ELF-1 (cell line): ENCODE measurements around the gene MAGOH.
A peak's percentile ranks its signal among the peaks of the same experiment; 100 is the strongest.
"Not testable (repeated sequence)": the region's sequence is repeated elsewhere in the genome, so short reads cannot be mapped to it uniquely, and the experiment has no call there.

Source experiments
- DNase-seq: peaks from one replicate; pipeline ENCODE4 v3.0.0-alpha.2; 2016; ENCODE audit warnings: low read depth, low spot score

The MAGOH gene

GRCh38 chr1:53220962-53221286 lies 17.4 kb downstream of the MAGOH start:
- no peak for DNase-seq

DNA sequence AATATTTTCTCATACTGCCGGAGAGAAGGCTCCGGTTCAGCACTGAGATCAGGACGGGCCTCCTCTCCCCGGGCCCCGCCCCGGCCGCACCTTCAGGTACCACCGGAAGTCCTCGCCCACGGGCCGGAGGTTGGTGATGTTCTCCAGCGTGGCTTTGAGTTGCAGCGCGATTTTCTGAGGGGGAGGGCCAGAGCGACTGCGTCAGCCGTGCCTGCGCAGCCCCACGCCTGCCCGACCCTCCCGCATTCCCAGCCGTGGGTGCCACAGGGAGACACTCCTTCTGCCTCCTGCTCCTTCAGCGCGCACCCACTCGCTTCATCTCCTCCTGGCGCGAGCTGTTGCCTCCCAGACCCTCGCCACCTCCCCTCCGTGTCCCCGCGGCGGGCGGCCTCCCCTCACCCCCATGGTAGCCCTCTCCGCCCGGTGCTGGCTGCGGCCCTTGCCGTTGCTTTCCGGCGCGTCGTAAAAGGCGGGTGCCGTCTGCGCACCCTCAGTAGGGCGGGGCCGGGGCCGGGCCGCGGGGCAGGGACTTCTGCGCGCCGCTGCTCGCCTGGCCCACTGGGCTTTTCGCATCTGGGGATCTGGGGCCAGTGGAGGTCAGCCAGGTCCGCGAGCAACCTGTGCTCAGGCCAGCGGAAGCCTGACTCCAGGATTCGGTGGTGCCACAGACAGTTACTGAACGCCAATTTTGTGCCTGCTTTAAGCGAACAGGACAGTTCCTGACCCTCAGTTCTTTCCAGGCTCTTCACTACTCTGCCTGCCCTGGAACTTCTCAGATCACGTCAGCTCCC lies 18.0 kb downstream of the MAGOH start, which contains the start of gene CZIB:
TSS of gene CZIB (minus strand) at position 464 of the 791 bp plus-strand sequence. CDS start at position 405, 59 bp downstream.
- peak; percentile 92 for DNase-seq

DNA sequence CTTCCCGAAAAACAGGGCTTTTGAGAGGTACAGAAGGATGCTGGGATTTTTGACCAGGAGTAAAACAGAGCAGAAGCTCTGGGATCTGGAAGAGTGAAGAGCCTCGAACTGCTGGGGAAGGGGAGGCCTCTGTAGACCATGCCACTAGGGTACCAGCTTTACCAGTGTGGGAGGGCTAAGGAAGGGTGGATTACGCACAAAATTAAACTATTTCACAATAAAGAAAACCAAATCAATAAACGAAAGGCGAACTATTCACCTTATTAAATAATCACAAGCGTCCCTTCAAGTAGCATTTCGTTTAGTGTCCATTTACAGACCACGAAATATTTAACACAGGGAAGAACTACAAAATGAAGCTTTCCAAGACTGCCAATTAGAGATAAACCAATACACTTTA lies 18.6 kb downstream of the MAGOH start:
- no peak for DNase-seq

DNA sequence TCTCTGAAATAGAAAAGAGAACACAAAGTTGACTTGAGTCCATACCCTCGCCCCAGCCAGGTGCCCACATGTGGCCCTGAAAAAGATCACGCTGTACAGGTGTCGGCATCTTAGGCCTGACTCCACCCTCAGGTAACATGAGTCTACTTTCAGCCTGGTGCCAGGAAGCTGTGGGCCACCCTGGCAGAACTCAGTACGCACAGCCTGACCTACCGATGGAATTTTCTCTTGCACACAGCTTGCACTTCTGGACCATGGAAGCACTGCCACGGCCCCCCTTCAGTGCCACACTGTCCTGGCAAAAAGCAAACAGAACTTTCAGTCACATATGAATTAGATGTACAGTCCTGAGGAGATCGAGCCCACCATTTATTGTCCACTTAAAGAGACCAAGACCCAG lies 20.1 kb downstream of the MAGOH start:
- no peak for DNase-seq

DNA sequence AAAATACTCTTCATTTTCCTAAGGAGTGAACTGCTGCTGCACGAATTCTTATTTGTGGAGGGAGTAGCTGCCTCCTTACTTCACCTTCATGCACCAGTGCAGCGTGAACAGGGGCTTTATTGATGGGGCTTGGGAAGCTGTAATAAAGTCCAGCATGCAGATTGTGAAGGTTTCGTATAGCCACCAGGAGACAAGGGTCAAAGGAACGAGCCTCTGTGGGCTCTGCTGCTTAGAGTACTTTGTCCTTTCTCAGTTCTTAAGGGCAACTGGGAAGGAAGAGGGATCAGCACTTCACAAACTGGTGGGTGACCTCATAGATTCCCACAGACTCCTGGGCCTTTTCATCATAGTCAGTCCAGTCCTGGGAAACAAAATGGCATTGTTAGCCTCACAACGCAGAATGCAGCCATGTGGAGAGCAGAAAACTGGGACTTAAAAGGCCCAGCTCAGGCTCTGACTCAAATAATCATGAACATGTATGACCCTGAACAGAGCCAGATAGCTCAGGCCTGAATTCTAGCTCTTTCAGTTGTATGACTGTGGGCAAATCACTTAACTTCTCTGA lies 23.9 kb downstream of the MAGOH start:
- DNase-seq = no peak

DNA sequence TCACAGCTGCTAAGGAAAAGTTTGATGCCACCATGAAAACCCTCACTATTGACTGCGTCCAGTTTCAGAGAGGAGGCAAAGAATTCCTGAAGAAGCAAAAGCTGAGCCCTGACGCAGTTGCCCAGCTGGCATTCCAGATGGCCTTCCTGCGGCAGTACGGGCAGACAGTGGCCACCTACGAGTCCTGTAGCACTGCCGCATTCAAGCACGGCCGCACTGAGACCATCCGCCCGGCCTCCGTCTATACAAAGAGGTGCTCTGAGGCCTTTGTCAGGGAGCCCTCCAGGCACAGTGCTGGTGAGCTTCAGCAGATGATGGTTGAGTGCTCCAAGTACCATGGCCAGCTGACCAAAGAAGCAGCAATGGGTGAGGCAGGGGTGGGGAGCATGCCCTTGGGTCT lies 27.4 kb downstream of the MAGOH start:
- no peak for DNase-seq

DNA sequence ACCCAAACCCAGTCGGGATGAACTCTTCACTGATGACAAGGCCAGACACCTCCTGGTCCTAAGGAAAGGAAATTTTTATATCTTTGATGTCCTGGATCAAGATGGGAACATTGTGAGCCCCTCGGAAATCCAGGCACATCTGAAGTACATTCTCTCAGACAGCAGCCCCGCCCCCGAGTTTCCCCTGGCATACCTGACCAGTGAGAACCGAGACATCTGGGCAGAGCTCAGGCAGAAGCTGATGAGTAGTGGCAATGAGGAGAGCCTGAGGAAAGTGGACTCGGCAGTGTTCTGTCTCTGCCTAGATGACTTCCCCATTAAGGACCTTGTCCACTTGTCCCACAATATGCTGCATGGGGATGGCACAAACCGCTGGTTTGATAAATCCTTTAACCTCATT lies 28.0 kb downstream of the MAGOH start:
- no peak for DNase-seq

- DNase-seq = no peak
Observed at GRCh38 chr1:53207726-53208125, 30.6 kb downstream of the MAGOH start.

- DNase-seq = no peak
Observed at GRCh38 chr1:53206735-53207379, 31.5 kb downstream of the MAGOH start.

DNA sequence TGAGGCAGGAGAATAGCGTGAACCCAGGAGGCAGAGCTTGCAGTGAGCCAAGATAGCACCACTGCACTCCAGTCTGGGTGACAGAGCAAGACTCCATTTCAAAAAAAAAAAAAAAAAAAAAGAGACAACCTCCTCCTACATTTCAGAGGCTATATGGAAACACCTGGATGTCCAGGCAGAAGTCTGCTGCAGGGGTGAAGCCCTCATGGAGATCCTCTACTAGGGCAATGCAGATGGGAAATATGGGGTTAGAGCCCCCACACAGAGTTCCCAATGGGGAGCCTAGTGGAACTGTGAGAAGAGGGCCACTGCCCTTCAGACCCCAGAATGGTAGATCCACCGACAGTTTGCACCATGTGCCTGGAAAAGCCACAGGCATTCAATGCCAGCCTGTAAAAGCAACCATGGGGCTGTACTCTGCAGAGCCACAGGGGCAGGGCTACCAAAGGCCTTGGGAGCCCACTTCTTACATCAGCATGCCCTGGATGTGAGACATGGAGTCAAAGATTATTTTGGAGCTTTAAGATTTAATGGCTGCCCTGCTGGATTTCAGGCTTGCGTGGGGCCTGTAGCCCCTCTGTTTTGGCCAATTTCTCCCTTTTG lies 32.1 kb downstream of the MAGOH start:
- not testable (repeated sequence) for DNase-seq

DNA sequence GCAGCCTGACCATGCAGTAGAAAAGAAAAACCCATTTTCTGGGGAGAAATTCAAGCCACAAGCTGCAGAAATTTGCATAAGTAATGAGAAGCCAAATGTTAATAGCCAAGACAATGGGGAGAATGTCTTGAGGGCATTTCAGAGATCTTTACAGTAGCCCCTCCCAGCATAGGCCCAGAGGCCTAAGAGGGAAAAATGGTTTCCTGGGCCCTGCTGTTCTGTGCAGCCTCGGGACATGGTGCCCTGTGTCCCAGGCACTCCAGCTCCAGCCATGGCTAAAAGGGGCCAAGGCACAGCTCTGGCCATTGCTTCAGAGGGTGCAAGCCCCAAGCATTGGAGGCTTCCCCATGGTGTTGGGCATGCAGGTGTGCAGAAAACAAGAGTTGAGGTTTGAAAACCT lies 32.8 kb downstream of the MAGOH start:
- not testable (repeated sequence) for DNase-seq

- DNase-seq = no peak
Observed at GRCh38 chr1:53203466-53203865, 34.9 kb downstream of the MAGOH start.

- no peak for DNase-seq
Observed at GRCh38 chr1:53198241-53198651, 40.1 kb downstream of the MAGOH start.

DNA sequence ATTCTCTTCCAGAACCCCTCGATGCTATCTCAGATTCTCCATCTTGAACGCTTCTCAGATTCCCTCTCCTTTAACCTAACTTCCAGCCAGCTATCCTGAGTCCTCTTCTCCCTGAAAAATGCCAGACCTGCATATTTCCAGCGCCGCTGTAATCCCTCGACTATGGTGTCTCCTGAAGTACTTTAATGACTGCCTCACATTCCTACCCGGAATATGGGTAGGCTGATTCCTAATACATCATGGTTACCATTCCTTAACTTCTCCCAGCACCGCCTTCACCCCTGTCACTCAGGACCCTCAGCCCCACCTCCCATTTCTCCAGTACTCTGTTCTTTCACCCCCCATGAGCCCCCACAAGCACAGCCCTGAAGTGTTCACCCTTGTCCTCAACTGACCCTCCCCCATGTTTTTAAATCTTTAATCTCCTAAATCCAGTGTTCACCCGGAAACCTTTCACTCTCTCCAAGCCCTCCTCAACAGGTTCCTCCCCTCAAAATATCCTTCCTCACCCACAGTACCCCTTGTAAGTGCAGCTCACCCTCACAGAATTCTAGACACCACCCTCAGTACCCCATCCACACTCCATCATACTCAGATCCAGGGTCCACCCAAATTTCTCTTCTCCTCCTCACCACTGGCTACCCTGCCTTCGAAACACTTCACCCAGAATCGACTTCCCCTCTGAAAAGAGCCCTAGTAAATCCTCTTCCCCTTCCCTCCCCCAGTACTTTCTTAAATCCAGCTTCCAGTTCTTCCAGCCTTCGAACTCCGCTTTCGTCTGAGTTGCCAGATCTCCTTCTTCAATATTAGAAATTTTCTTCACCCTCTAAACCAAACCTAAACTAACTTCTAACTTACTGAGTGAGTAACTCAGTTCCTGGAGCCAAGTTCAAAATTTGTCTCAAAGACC lies 40.8 kb downstream of the MAGOH start:
- DNase-seq = peak; percentile 45

GRCh38 chr1:53196485-53197290 lies 41.6 kb downstream of the MAGOH start, which contains the start of gene CPT2:
TSS of gene CPT2 (plus strand) at chr1:53196824. CDS start at chr1:53196944, 120 bp downstream.
- peak; percentile 97 for DNase-seq

GRCh38 chr1:53196017-53196484 lies 42.3 kb downstream of the MAGOH start:
- DNase-seq = no peak

DNA sequence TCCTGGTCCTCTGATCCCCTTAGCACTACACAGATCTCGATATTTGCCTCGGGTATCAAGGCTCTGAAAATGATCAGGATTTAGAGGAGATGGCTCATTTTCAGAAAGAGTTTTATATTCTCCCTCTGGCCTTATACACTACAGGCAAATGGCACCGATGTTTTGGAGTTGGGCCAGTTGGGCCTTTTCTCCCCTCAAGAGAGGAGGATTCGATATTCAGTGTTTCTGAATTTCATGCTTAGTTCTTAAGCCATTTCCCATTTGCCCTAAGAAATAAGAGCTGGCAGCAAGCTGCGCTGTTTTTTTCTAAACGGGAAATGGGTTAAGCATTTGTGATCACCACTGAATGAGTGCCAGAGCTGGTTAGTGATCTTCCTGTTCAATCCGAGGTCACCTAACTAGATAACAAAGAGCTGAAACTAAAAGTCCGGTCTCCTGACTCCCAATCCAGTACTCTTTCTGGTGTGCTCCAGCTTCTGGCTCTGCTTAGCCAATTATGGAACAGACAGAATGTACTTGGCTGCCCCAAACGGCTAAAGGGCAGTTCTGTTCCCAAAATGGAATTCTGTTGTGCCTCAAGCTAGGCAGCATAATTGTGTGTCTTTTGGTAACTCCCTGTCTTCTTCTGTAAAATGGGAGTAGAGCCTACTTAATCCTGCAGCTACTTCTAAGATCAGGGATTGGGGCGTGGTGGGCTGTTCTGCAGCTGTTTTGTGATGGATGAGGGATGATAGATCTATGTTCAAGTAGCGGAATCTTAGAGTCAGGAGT lies 42.9 kb downstream of the MAGOH start:
- DNase-seq = no peak

- DNase-seq = no peak
Observed at GRCh38 chr1:53190210-53190611, 48.1 kb downstream of the MAGOH start.

- no peak for DNase-seq
Observed at GRCh38 chr1:53189061-53189460, 49.3 kb downstream of the MAGOH start.

DNA sequence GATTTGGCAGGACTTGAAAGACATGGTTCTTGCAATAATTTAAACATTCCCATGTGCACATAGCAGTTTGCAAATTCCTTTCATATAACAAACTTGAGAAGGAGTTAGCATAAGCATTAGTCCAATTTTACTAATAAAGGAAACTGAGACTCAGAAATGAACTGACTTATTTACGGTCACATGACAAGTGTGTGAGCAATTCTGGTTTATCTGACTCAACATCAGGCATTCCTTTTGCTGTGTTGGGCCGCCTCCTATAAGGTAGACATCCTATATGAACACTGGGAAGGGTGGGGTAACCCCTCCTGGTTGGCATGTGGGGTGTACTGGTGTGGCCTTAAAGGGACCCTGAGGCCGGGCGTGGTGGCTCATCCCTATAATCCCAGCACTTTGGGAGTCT lies 50.2 kb downstream of the MAGOH start:
- no peak for DNase-seq
